Left lung (tissue), 10 donors: ENCODE measurements around the gene MCL1. TPM values are rescaled to one million over a fixed set of nuclear protein-coding genes. Genes with fewer than 3 reads are reported as not detected.
"Not testable (repeated sequence)": the region's sequence is repeated elsewhere in the genome, so short reads cannot be mapped to it uniquely, and the experiment has no call there.

ENCODE experiments used
- ATAC-seq: fragments of 200-7000 bp; cut with Tn5 transposase; one replicate; pipeline ENCODE4 v1.9.1; 2020; ENCODE audit warnings: moderate library complexity
- DNase-seq, 4 donors: peaks; one replicate each; pipeline ENCODE4 v3.0.0-alpha.2; 2013 to 2020
- H3K27ac ChIP-seq, 2 donors: fragments of 200-600 bp; sonication (generic) in 1 of 2; one replicate each; pipeline versions ENCODE4 v1.5.0 to v1.8.0; 2020 to 2021
- H3K27me3 ChIP-seq, 2 donors: fragments of 200-600 bp; sonication (generic) in 1 of 2; one replicate each; pipeline versions ENCODE4 v1.5.0 to v1.8.0; 2020 to 2021
- H3K36me3 ChIP-seq, 2 donors: fragments of 200-600 bp; sonication (generic) in 1 of 2; one replicate each; pipeline versions ENCODE4 v1.5.0 to v1.8.0; 2020 to 2021
- H3K4me1 ChIP-seq, 2 donors: fragments of 200-600 bp; one replicate each; pipeline ENCODE4 v1.8.0; 2021
- H3K4me3 ChIP-seq, 2 donors: fragments of 200-600 bp; sonication (generic) in 1 of 2; one replicate each; pipeline versions ENCODE4 v1.5.0 to v1.8.0; 2020 to 2021; ENCODE audit warnings: mild to moderate bottlenecking in 1 of 2
- H3K9me3 ChIP-seq, 2 donors: fragments of 200-600 bp; sonication (generic) in 1 of 2; one replicate each; pipeline versions ENCODE4 v1.5.0 to v1.8.0; 2020 to 2021
- intact Hi-C, 2 donors: fragments of 100-400 bp; cut with DNase I; formaldehyde crosslinking; loops; one replicate each; pipeline versions ENCODE4 v1.11.2 to v1.14.2; 2022
- polyA plus RNA-seq, 6 donors: library from polyadenylated mRNA; unstranded; fragments of 120-200 nt; gene quantifications; one replicate each; pipeline ENCODE4 v1.2.1, GENCODE V29; 2013; ENCODE audit not compliant: insufficient read length in 6 of 6
- total RNA-seq, 2 donors: library from RNA; stranded (reverse); fragmentation: NEBNext Ultra II Directional; extraction: Animal tissue kit (Norgen Biotek cat#: 25700); gene quantifications; one replicate each; pipeline ENCODE4 v1.2.1, GENCODE V29; 2021
- TF ChIP-seq, protein P1 (sequence below), 2 donors: fragments of 200-600 bp; sonication (generic) in 1 of 2; IDR thresholded peaks; one replicate each; pipeline versions ENCODE4 v1.5.0 to v1.8.0; 2021; ENCODE audit warnings: antibody characterized with exemption in 2 of 2
- donor health status: DM: no; HTN: yes; CAD: no.
- donor health status: DM: no; HTN: no; CAD: no.

Gene MCL1
- total and polyA plus RNA-seq, 8 donors, result 114 to 280 (median 184) TPM

DNA sequence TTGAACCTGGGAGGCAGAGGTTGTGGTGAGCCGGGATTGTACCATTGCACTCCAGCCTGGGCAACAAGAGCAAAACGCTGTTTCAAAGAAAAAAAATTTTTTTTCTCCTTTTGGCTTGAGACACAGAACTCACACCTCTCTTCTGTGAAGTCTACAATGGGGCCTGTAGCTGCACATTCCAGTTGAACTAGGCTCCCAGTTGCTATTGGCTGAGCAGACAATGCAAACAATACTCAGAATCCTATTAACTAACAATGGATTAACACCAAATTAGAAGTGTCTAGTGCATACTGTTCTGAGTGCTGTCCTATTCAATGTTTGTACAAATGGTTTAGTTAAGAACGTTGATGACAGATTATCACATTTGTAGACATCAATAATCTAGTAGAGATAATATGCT, 17.6 kb upstream of the MCL1 start:
- no peak overlapping the region for H3K4me3 ChIP-seq
- H3K4me1 ChIP-seq, result peaks cover 0 to 18% of the 10 kb centered on the region in 2 donors
- DNase-seq (no peak), ATAC-seq (no peak)
- TF ChIP-seq, protein P1, sequence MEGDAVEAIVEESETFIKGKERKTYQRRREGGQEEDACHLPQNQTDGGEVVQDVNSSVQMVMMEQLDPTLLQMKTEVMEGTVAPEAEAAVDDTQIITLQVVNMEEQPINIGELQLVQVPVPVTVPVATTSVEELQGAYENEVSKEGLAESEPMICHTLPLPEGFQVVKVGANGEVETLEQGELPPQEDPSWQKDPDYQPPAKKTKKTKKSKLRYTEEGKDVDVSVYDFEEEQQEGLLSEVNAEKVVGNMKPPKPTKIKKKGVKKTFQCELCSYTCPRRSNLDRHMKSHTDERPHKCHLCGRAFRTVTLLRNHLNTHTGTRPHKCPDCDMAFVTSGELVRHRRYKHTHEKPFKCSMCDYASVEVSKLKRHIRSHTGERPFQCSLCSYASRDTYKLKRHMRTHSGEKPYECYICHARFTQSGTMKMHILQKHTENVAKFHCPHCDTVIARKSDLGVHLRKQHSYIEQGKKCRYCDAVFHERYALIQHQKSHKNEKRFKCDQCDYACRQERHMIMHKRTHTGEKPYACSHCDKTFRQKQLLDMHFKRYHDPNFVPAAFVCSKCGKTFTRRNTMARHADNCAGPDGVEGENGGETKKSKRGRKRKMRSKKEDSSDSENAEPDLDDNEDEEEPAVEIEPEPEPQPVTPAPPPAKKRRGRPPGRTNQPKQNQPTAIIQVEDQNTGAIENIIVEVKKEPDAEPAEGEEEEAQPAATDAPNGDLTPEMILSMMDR (IDR thresholded peaks at IDR 0.05), result no peak
- H3K27ac ChIP-seq, result no peak overlapping the region
- no peaks in the 10 kb centered on the region for H3K27me3 ChIP-seq
- H3K36me3 ChIP-seq, result no peaks in the 10 kb centered on the region
- H3K9me3 ChIP-seq, result no peaks in the 10 kb centered on the region
- intact Hi-C loops, result no loop called here

DNA sequence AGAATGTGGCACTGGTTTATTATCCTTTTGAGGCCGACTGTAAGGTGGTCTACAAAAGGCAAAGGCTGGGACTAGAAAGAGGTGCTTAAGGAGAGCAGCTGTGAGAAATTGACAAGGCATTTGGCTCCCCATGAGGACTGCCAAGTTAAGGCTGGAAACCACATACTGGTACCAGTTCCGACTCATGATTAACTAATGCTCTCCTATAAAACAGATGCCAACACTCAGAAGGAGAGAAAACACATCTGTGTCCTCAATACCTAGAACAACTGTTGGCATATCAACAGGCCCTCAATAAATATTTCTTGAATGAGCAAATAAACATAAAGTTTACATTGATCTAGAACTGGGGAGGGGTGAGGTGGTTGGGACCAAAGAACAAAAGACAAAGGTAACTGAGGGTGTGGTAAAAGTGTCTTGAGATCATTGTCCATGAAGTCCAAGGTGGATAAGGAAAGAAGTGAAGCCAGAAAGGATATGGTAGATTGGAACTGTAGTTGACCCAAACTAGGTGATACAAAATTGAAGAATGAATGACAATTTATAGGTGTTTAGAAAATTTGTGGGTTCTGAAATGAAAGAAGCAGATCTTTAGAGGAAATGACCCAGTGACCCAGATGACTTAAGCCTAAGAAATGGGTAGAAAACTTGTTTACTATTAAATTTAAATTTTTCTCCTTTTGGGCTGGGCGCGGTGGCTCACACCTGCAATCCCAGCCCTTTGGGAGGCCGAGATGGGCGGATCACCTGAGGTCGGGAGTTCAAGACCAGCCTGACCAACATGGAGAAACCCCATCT, 16.9 kb upstream of the MCL1 start:
- no peaks in the 10 kb centered on the region for H3K27me3 ChIP-seq
- H3K9me3 ChIP-seq, result no peaks in the 10 kb centered on the region
- H3K4me3 ChIP-seq, result no peak overlapping the region
- H3K27ac ChIP-seq, result no peak overlapping the region
- DNase-seq (no peak), ATAC-seq (no peak)
- TF ChIP-seq, protein P1 (IDR thresholded peaks at IDR 0.05), result no peak
- peaks cover 0 to 15% of the 10 kb centered on the region in 2 donors for H3K4me1 ChIP-seq
- no peaks in the 10 kb centered on the region for H3K36me3 ChIP-seq
- intact Hi-C loops, result no loop called here

DNA sequence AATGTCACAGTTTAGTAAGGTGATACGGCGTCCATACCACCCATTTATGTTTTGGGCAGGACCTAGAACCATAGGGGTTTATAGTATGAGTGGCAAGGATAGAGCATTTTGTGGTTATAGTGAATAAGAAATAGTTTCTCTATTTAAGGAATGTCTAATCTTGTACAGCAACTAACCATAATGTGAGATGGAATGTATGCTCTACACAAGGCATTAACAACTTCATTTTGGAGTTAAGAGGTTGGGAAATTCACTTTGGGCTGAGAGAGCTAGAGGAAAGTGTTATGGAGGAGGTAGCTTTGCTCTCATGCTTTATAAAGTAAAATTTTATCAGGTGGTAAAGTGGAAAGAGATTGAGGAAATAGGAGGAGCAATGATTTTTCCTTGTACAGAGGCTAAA, 3.0 kb upstream of the MCL1 start:
- Histone ChIP-seq H3K4me3 (no peak overlapping the region), H3K4me1 (peaks cover 8 to 22% of the 10 kb centered on the region in 2 donors), H3K27ac (peak overlapping the region in 1 of 2 donors; percentile 34), H3K27me3 (no peaks in the 10 kb centered on the region), H3K9me3 (no peaks in the 10 kb centered on the region), H3K36me3 (peaks cover 0 to 11% of the 10 kb centered on the region in 2 donors)
- intact Hi-C loops, result no loop called here
- ATAC-seq (no peak), DNase-seq (no peak)
- TF ChIP-seq, protein P1 (IDR thresholded peaks at IDR 0.05), result no peak

DNA sequence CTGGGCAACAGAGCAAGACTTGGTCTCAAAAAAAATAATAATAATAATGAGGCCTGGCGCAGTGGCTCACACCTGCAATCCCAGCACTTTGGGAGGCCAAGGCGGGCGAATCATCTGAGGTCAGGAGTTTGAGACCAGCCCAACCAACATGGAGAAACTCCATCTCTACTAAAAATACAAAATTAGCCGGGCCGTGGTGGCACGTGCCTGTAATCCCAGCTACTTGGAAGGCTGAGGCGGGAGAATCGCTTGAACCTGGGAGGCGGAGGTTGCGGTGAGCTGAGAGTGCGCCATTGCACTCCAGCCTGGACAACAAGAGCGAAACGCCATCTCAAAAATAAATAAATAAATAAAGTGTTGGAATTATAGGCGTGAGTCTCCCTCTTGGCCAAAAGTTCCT, 2.6 kb upstream of the MCL1 start:
- H3K27me3 ChIP-seq, H3K27ac ChIP-seq, ATAC-seq, H3K4me3 ChIP-seq, intact Hi-C loops, DNase-seq, H3K9me3 ChIP-seq: not testable (repeated sequence)
- H3K4me1 ChIP-seq, result peaks cover 8 to 22% of the 10 kb centered on the region in 2 donors
- H3K36me3 ChIP-seq, result peaks cover 0 to 15% of the 10 kb centered on the region in 2 donors

DNA sequence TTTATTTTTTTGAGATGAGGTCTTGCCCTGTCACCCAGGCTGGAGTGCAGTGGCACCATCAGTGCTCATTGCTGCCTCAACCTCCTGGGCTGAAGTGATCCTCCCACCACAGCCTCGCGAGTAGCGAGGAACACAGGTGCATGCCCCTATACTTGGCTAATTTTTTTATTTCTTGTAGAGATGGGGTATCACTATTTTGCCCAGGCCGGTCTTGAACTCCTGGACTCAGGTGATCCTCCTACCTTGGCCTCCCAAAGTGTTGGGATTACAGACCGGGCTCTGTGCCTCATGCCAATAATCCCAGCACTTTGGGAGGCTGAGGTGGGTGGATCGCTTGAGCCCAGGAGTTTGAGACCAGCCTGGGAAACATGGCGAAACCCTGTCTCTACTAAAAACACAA, 2.0 kb upstream of the MCL1 start:
- H3K4me3 ChIP-seq, H3K27me3 ChIP-seq, DNase-seq, H3K9me3 ChIP-seq, intact Hi-C loops, ATAC-seq, H3K27ac ChIP-seq: not testable (repeated sequence)
- Histone ChIP-seq H3K36me3 (peaks cover 0 to 20% of the 10 kb centered on the region in 2 donors), H3K4me1 (peaks cover 8 to 22% of the 10 kb centered on the region in 2 donors)

DNA sequence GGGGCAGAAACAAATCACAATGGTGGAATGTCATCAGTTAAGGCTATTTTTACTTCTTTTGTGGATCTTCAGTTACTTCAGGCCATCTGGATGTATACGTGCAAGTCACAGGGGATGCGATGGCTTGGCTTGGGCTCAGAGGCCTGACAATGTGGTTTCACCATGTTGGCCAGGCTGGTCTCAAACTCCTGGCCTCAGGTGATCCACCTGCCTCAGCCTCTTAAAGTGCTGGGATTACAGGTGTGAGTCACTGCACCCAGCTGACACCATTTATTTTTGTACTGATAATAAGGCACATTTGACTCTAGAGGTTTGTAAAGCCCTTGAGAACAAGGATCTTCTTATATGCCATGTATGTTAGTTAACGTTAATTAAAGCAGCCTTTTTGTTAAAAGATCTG, 1.6 kb upstream of the MCL1 start:
- ATAC-seq, H3K9me3 ChIP-seq, H3K27me3 ChIP-seq, DNase-seq, intact Hi-C loops, H3K27ac ChIP-seq, H3K4me3 ChIP-seq: not testable (repeated sequence)
- H3K4me1 ChIP-seq, result peaks cover 9 to 23% of the 10 kb centered on the region in 2 donors
- H3K36me3 ChIP-seq, result peaks cover 0 to 25% of the 10 kb centered on the region in 2 donors
